Left lobe of liver (tissue), 2 donors: ENCODE results near the gene CD52. TPM values are rescaled to one million over a fixed set of nuclear protein-coding genes. Genes with fewer than 3 reads are reported as not detected.
"Not testable (repeated sequence)": the region's sequence is repeated elsewhere in the genome, so short reads cannot be mapped to it uniquely, and the experiment has no call there.

Experiments used
- ATAC-seq: fragments of 200-7000 bp; cut with Tn5 transposase; one replicate; pipeline ENCODE4 v1.9.1; 2020; ENCODE audit warnings: mild to moderate bottlenecking, moderate library complexity
- DNase-seq: peaks from one replicate; pipeline ENCODE4 v3.0.0-alpha.2; 2020; ENCODE audit warnings: low spot score
- total RNA-seq: library from RNA; stranded (reverse); gene quantifications from one replicate; pipeline ENCODE4 v1.2.1, GENCODE V29; 2021
- donor health status: DM: no; HTN: no; CAD: no; lungs with moderate emphysema.
- donor health status: DM: no; HTN: yes; CAD: no.

Gene CD52
- total RNA-seq, 1 donor from 2014 or later: 3.0 TPM

- no peak for DNase-seq
- no peak for ATAC-seq
These were observed 10.2 kb downstream of the CD52 start for GRCh38 chr1:26327956-26328362.

GRCh38 chr1:26328597-26328996, 10.8 kb downstream of the CD52 start:
- no peak for DNase-seq
- no peak for ATAC-seq

GRCh38 chr1:26329380-26329779, 11.6 kb downstream of the CD52 start:
- DNase-seq, ATAC-seq: not testable (repeated sequence)

- DNase-seq (no peak), ATAC-seq (no peak)
These were observed 12.5 kb downstream of the CD52 start for GRCh38 chr1:26330276-26330675.

- not testable (repeated sequence) for ATAC-seq, DNase-seq
These were observed 15.6 kb downstream of the CD52 start for GRCh38 chr1:26333312-26333711.

- ATAC-seq: peak; percentile 9
- DNase-seq: no peak
These were observed 18.2 kb downstream of the CD52 start for GRCh38 chr1:26335774-26336476.

DNA sequence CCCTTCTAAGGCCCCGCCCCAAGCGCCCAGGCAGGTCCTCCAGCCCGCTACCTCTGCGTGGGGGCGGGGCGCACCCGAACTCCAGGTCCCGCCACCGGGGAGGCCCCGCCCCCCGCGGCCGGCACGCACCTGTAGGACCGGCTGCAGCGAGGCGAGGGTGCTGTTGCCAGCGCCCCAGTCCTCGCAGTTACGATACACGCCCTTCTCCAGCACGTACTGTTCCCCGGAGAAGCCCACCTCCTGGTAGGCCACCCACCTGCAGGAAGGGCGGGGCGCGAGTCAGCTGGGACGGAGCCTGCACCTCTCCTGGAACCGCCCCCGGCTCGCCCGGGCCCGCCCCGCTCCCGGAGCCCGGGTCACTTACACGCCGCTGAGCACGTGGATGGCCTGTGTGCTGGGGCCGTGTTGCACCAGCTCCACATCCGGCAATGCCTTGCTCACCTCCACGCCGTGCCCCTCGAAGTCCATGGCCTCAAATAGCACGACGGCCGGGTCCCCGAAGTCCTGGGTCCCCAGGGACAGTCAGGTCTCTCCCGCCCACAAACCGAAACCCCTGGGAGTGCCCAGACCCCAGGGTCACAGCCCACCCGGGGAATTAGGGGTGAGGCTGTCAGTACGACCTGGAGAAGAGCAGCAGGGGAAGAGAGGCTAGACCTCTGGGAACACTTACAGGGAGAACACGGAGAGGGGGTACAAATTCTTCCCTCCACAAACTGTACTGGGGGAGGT, 18.9 kb downstream of the CD52 start:
- ATAC-seq (peak; percentile 98), DNase-seq (peak; percentile 89)

DNA sequence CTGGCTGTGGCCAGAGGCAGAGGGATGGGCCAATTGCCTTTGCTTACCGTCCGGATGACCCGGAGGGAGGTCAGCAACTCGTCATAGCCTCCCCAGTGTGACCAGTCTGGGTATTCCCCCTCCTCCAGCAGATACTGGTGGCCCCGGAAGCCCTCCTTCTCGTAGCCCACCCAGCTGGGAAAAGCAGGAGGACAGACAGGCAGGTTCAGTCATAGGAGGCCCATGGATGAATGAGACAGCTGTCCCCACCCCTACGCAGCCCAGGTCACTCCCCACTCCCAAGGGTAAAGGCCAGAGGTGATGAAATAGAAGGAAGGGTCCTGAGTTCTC, 19.4 kb downstream of the CD52 start:
- DNase-seq: no peak
- no peak for ATAC-seq

DNA sequence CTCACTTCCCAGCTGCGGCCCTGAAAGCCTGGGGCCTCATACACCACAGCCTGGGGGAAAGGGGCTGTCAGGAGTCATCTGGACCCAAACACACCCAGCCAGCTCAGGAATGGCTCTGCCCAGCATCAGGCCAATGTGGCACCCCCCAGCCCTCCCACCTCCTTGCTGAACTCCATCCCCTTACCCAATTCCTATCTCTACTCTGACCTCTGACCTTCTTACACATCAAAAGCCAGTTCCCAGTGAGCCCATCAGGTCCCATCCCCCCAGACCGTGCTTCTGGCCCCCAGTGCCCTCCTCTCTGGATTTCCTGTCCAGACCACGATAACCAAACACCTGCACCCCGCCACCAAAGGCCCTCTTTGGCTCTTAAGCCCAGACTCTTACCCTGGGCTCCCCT, 19.9 kb downstream of the CD52 start:
- no peak for DNase-seq

DNA sequence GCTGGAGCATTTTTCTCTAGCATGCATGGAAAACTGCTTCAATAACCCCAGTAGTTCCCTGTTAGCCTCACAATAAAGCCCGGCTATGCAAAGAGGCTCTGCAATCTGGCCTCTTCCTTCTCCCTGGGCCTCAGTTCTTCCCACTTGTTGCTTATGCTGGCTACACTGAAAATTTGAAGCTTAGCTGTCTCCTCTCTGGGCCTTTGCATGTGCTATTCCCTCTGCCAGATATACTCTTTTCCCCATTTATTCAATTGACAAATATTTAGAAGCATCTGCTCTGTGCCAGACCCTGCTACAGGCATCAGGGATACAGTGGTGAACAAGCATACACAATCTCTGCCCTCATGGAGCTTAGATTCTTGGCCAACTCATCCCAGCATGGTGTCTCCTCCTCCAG, 20.9 kb downstream of the CD52 start:
- DNase-seq (no peak), ATAC-seq (no peak)

More for the DNA sequence above, 19.9 kb downstream of the CD52 start:
- no peak for ATAC-seq

DNA sequence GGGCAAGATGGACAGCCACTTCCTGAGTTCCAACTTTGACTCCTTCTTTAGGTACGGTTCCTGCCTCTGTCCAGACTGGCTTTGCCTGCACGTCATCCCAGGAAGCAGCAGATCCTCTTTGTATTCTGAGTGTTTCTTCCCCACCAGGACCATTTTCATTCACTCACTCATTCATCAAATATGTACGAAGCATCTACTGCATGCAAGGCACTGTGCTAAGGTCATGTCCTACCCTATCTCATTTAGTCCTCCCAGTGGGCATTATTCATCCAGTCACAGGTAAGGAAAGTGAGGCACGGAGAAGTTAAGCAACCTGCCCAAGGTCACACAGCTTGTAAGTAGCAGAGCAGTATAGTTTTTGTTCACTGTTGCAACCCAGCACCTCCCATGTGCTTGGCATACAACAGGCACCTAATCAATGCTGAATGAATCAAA, 22.3 kb downstream of the CD52 start:
- ATAC-seq (no peak), DNase-seq (no peak)

DNA sequence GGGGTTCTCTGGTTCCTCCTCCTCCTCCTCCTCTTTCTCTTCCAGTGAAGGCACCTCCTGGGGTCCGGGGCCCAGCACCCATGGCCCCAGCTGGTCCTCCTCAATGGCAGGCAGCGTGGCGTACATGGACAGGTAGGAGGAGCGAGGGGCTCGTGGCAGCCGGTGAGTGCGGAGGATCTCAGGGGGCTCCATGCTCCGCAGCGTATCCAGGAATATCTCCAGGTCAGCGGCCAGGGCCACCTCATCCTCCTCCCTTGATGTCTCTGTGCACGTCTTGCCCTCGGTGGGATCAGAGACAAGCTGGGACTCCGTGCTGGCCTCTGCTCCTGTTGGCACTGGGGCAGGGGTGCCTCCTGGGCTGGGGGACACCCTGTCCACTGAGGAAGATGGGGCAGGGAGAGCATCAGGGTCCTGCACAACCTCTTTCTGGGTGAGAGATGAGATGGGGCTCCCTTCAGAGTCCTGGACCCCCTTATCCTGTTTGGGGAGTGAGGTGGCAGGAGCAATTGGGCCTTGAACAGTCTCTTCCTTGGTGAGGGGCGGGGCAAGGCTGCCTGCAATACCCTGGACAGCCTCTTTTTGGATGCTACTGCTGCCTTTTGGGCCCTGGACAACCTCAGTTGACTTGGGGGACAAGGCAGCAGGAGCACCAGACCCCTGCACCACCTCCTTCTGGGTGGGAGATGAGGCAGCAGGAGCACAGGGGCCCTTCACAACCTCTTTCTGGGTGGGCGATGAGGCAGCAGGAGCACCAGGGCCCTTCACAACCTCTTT, 26.6 kb downstream of the CD52 start:
- ATAC-seq: no peak
- DNase-seq: no peak

DNA sequence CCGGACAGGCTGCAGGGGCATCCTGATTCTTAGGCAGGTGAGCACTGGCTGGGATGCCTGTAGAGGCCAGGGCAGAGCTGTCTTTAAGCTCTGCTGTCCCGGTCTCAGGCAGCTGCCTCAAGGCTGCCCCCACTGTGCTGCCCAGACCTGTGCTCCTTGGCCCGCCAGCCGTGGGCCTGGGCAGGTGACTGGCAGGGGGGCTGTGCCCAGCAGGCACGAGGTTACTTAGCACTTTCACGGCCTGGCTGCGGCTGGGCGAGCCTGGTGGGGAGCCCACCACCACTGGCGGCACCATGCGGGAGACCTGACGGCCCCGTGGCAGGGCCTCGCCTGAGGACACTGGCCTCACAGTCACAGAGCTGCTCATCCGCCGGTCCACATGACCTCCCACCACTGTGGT, 28.0 kb downstream of the CD52 start:
- DNase-seq: no peak
- ATAC-seq: no peak

DNA sequence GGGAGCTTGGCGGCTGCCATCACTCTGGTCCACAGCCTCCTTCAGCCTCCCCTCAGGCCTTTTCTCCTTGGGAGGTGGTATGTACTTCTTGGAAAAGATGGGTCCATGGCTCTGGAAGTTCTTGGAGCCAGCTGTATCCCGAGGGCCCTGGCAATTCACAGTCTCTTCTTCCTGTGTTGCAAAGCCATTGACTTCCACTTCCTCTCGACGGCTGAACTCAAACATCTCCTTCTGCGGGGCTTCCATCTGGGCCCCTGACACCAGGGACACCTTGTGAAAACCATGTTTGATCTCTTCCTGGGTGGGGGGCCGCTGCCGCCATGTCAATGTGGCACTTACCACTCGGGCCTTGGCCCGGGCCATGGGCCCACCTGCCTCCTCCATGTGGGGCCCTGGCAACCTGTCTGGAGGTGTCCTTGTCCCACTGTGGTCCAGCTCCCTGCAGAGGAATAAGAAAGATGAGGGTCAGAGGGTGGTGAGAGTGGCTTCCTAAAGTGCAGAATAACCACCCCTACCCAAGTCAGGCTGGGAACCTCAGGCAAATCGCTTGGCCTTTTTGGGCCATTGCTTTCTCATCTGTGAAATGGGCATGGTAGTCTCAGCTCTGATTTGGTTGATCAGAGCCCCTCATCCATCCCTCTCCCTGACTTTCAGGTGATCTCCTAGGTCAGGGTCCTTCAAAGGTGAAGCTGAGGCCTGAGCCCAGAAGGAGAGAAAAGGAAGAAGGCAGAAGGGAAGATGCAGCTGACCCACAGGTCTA, 28.7 kb downstream of the CD52 start:
- no peak for DNase-seq

DNA sequence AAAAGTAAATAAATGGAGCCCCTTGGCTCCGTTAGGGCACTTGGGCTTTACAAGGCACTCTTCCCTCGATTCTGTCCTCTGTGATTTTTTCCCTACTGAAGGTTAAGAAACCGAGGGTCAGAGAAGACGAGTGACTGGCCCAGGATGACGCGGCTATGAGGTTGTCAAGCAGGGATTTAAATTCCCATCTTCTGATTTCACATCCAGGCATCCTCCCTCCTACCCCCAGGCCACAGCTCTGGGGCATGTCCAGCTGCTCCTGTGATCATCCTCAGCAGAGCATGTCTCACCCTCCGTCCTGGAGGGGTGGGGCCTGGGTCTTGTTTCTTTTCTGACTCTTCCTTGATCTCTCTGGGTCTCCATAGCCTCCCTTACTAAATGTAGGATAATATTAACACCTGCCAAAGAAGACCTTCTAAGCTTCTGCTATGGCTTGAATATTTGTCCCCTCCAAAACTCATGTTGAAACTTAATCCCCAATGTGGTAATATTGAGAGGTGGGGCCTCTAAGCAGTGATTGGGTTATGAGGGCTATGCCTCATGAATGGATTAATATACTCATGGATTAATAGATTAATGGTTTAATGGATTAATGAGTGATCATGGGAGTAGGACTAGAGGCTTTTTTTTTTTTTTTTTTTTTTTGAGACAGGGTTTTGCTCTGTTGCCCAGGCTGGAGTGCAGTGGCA, 31.6 kb downstream of the CD52 start:
- no peak for DNase-seq
- ATAC-seq: no peak

More for the DNA sequence above, 28.7 kb downstream of the CD52 start:
- no peak for ATAC-seq

- DNase-seq (no peak), ATAC-seq (no peak)
These were observed 32.1 kb downstream of the CD52 start for GRCh38 chr1:26349877-26350244.

GRCh38 chr1:26350343-26350700, 32.6 kb downstream of the CD52 start:
- DNase-seq (no peak), ATAC-seq (no peak)

- DNase-seq (no peak), ATAC-seq (peak; percentile 36)
These were observed 33.2 kb downstream of the CD52 start for GRCh38 chr1:26350701-26351589.

DNA sequence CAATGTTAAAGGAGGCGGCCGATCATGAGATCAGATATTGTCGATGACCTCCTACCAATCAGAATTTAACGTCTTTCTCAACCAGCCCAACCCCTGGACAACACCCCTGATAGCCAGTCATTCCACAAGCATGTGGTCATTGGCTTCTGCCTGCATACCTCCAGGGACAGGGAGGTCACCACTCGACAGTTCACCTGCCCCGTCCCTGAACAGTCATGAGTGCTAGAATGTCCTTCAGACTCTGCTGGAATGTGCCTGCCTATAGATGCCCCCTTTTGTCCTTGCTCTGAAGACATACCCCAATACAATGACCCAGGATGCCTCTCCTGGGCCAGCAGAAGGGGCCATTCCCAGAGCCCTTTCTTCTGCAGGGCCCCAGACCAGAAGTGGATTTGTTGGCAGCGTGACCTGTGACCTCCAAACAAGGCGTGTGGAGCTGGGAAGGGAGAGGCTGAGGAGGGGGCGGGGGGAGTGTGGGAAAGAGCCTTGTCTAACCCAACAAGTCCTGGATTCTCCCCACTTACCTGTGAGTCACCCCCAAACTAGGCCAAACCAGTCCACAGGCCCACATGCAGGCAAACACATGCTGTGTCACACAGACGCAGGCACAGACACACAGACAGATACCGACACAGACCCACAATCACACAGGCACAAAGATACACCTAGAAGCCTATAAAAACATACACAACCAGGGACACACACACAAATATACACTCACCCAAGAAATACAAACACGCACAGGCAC, 34.0 kb downstream of the CD52 start:
- ATAC-seq (no peak), DNase-seq (no peak)
